HEK293T (cell line): ENCODE measurements around the gene TMEM174.

Source experiments
- BHLHE40 ChIP-seq: fragments of 450-650 bp; IDR thresholded peaks from 2 replicates; pipeline ENCODE4 v1.6.1; 2016; ENCODE audit warnings: mild to moderate bottlenecking, moderate library complexity, borderline replicate concordance
- FOXM1 ChIP-seq: fragments of 450-650 bp; IDR thresholded peaks from 2 replicates; pipeline ENCODE4 v1.6.1; 2017; ENCODE audit warnings: mild to moderate bottlenecking, borderline replicate concordance
- SP1 ChIP-seq: fragments of 450-650 bp; IDR thresholded peaks from 2 replicates; pipeline ENCODE4 v1.6.1; 2017
- SUZ12 ChIP-seq: fragments of 450-650 bp; IDR thresholded peaks from 2 replicates; pipeline ENCODE4 v1.6.1; 2016; ENCODE audit warnings: mild to moderate bottlenecking
- TARDBP ChIP-seq: fragments of 450-650 bp; IDR thresholded peaks from 2 replicates; pipeline ENCODE4 v1.6.1; 2016

GRCh38 chr5:73142035-73142434 lies 31.0 kb upstream of the TMEM174 start:
- TF ChIP-seq TARDBP (no peak), BHLHE40 (no peak), FOXM1 (no peak), SUZ12 (no peak), SP1 (no peak)
